Measurements from ENCODE around the gene CCBE1.

Gene CCBE1

GRCh38 chr18:59437851-59438569, 259.2 kb downstream of the CCBE1 start:
- DNase-seq: no peak

GRCh38 chr18:59432803-59433597, 264.2 kb downstream of the CCBE1 start:
- DNase-seq: no peak

GRCh38 chr18:59431131-59431530, 266.1 kb downstream of the CCBE1 start:
- no peak for DNase-seq

DNA sequence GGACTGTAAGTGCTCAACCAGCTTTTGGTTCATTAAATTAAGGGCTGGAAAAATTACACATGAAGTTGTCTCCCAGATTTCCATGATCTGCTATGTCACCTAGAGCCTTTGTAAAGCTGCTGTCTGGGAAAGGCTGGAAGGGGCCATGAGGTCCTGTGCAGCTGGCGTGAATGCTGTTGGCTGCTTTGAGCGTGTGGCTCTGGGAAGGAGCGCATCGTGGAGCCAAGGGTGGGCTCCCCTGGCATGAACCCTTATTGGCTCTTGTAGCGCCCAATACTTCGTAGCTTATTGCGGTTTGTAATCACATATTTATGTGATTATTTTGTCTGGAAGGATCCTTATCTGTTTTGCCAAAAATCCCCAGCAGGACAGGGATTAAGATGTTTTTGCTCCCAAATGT, 267.6 kb downstream of the CCBE1 start:
- no peak for DNase-seq

GRCh38 chr18:59428018-59428417, 269.2 kb downstream of the CCBE1 start:
- DNase-seq: no peak

GRCh38 chr18:59426855-59427254, 270.4 kb downstream of the CCBE1 start:
- no peak for DNase-seq

- DNase-seq: no peak
Measured at GRCh38 chr18:59423259-59423658, 274.0 kb downstream of the CCBE1 start.

DNA sequence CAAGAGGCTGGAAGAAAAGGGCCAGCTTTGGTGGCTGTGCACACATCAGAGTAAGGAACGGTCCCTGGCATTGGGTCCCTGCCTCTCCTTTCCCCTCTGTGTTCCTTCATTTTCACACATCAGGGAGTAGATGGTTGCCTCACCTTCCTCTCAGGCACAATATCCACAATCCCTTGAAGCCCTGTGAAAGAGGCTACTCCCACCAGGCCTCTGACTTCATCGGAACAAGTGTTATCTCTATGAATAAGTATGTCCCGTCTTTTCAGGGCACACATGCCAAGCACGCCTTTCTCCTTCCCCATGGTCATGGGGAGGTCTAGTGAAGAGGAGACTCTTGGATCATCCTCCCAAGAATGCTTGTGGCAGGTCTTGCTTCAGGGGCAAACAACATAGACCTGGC, 277.0 kb downstream of the CCBE1 start:
- no peak for DNase-seq

- DNase-seq: no peak
Measured at GRCh38 chr18:59419386-59419785, 277.8 kb downstream of the CCBE1 start.

DNA sequence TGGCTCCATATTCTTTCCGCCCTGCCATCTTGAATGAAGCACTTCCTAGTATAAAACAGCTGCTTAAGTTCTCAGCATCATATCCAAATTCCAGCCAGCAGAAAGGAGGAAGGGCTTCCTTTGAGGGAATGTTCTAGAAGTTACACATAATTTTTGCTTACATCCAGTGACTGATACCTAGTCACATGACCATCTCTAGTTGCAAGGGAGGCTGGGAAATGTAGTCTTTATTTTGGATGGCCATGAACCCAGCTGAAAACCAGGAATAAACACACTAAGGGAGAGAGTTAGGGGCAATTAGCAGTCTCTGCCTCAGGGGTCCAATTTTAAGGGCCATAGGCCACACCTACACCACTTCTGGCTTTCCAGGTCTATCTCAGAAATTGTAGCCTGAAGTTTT, 280.4 kb downstream of the CCBE1 start:
- no peak for DNase-seq

DNA sequence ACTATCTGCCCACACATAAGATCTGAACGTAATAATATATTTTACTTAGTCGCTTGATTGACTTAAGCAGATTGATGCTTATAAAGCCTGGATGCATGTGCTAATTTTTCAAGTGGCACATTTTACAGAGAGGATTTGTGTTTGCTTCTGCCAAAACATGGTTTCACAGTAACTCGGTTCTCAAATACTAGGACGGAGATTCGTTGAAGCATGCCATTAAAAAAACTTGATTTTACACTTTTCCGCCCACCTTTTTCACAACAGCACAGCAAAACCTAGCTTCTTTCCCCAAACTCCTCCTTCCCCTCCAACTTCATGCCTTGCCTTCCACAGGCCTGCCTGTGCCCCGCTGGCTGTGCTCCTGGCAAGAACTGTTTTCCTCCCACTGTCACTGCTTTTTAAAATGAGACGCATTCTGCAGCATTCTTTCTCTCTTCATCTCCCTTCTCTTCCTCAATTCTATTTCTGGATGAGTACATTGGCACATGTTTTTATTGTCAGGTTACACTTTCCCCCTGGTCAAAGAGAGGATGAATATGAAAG, 283.0 kb downstream of the CCBE1 start:
- DNase-seq: no peak

- DNase-seq: no peak
Measured at GRCh38 chr18:59402432-59403090, 294.7 kb downstream of the CCBE1 start.

- DNase-seq: no peak
Measured at GRCh38 chr18:59400407-59400806, 296.8 kb downstream of the CCBE1 start.

DNA sequence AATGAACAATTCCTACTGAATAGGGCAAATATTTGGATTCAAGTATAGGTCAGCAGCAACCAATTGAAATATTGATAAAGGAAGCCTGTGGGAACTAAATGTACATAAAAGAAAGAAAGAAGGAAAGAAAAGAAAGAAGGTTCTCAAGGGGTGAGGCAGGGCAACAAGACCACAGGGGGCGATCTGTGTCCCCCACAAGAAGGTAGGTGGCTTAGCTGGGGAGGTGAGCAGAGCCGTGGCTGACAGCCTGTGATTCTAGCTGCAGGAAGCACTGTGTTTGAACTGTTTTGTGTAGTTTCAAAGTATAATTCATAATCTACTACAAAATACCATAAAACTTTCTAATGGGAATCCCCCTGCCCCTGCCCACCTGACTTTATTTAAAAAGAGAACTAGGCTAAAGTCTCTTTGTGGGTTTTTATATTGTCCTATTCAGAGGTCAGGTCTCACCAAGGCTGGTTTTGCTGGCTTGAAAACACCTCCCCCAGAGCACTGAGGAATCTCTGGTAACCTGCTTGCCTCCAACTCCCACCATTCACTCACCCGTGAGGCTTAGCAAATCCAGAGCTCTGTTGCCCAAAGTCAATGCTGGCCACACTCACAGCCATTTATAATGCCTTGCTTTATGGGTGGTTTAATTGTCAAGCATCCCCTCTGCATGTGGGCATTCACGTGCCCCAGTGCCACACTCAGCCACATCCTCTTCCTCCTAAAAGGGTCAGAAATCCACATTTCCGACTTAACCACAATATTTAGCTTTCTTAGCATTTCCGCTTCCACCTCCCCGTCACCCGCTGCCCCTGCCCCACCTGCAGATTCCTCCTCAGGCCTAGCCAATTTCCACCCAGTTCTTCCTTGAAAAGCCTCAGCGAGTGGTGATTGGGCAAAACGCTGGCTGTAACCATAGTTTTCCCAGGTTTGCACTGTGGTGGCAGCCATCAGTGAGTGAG, 301.7 kb downstream of the CCBE1 start:
- no peak for DNase-seq

DNA sequence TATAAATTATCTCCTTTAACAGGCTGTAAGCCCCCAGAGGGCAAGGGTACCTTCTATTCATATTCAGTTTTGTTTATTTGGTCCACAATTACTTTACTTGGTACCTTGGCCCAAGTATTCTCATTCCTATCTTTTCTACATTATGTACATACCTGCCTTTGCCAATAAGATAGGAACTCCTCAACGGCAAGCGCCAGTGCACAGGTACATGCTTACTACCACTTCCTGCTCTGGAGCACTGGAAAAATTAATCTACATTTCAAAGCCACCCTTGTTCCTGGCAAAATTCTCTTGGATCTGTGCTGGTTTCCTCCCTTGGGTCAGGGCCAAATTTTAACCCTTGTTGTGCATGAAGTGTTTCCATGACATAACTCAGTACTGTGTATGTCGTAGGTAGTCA, 303.8 kb downstream of the CCBE1 start:
- DNase-seq: no peak

DNA sequence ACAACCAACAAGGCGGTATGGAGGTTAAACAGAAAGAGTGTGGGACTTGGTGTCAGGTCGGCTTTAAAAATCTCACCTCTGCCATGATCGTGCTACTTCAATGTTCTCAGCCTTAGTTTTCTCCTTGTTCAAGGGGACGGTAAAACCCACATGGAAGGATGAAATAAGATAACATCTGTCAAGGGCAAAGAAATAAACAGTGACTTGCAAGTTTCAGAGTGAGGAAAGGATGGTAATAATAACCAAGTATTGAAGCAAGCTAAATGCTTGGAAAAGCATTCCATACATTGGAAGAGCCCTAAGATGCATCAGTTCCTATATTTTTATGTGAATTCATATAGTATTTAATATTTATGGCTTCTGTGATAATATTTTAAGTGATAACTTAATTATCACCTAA, 308.4 kb downstream of the CCBE1 start:
- no peak for DNase-seq

- no peak for DNase-seq
Measured at GRCh38 chr18:59387687-59388565, 309.3 kb downstream of the CCBE1 start.

- no peak for DNase-seq
Measured at GRCh38 chr18:59386909-59387686, 310.1 kb downstream of the CCBE1 start.

DNA sequence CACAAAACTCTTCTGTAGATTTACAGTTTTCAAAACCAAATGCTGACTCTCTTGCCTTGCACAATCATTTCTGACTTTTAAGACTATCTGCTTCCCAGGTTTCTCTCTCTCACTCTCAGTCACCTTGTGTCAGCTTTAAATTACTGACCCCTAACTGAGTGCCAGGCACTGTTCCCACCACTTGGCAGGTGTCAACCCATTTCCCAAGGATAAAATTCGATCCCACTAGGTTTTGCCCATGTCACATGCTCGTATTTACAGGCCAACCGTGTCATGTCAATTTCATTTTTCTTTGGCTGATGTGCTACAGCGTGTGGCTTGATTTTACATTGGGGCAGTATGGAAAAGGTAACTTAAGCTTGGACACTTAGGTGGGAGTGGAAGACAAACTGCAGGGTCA, 312.0 kb downstream of the CCBE1 start:
- no peak for DNase-seq

GRCh38 chr18:59383851-59384250, 313.4 kb downstream of the CCBE1 start:
- DNase-seq: no peak

GRCh38 chr18:59382383-59382782, 314.8 kb downstream of the CCBE1 start:
- no peak for DNase-seq

Data from T1000 (cell line).